Measurements from ENCODE around the gene CACNB4.

- TF ChIP-seq POLR2A (IDR thresholded peaks at IDR 0.05) (no peak), CTCF (IDR thresholded peaks at IDR 0.05) (no peak)
Observed at GRCh38 chr2:152050341-152050740, 48.5 kb downstream of the CACNB4 start.

Data from prostate gland (tissue), 2 donors.